Large intestine (tissue), 12 donors: ENCODE data around the gene EZH2. TPM values are rescaled to one million over a fixed set of nuclear protein-coding genes. Genes with fewer than 3 reads are reported as not detected.

Experiments used
- DNase-seq, 2 donors: peaks; one replicate each; pipeline versions ENCODE4 v3.0.0 to v3.0.0-alpha.2; 2013
- H3K27ac ChIP-seq: one replicate; pipeline ENCODE4 v1.5.1; 2013; ENCODE audit warnings: low read length
- H3K27me3 ChIP-seq: 2 replicates; pipeline ENCODE4 v1.6.1; 2013; ENCODE audit warnings: low read length; ENCODE audit not compliant: control insufficient read depth, insufficient read depth
- H3K36me3 ChIP-seq: 2 replicates; pipeline ENCODE4 v1.6.1; 2013; ENCODE audit warnings: low read length; ENCODE audit not compliant: control insufficient read depth, insufficient read depth
- H3K4me1 ChIP-seq: one replicate; pipeline ENCODE4 v1.6.1; 2013; ENCODE audit warnings: low read length; ENCODE audit not compliant: control insufficient read depth, insufficient read depth
- H3K4me3 ChIP-seq: one replicate; pipeline ENCODE4 v1.5.1; 2013; ENCODE audit warnings: low read length
- H3K9me3 ChIP-seq: one replicate; pipeline ENCODE4 v1.6.1; 2013; ENCODE audit warnings: mild to moderate bottlenecking, low read depth, low read length, moderate library complexity; ENCODE audit not compliant: control insufficient read depth
- WGBS: methylation state at CpG from one replicate; pipeline ENCODE4 v1.1.5; 2013; ENCODE audit warnings: low lambda C conversion rate; ENCODE audit not compliant: insufficient coverage; 5-methylcytosine and 5-hydroxymethylcytosine counted together
- long read RNA-seq, 11 donors: transcript quantifications; one replicate each; lab custom pipeline, GENCODE V29; 2026
- polyA plus RNA-seq: library from polyadenylated mRNA; unstranded; fragments of 120-200 nt; gene quantifications from one replicate; pipeline ENCODE4 v1.2.1, GENCODE V29; 2013

The EZH2 gene
- polyA plus RNA-seq = 20.1 TPM
- long read RNA-seq, donor 1, partial matches to known transcripts = 0 of 1 reads
- long read RNA-seq, donor 1, other reads (novel, unspliced or antisense) = 0 of 1 reads
- long read RNA-seq, donor 2, partial matches to known transcripts = 20 of 27 reads
- long read RNA-seq, donor 2, other reads (novel, unspliced or antisense) = 0 of 27 reads
- long read RNA-seq, donor 3, partial matches to known transcripts = 6 of 9 reads
- long read RNA-seq, donor 3, other reads (novel, unspliced or antisense) = 0 of 9 reads
- long read RNA-seq, donor 4 = 0 reads
- long read RNA-seq, donor 5, partial matches to known transcripts = 5 of 7 reads
- long read RNA-seq, donor 5, other reads (novel, unspliced or antisense) = 0 of 7 reads
- long read RNA-seq, donor 6, partial matches to known transcripts = 10 of 14 reads
- long read RNA-seq, donor 6, other reads (novel, unspliced or antisense) = 0 of 14 reads
- long read RNA-seq, donor 7, partial matches to known transcripts = 6 of 8 reads
- long read RNA-seq, donor 7, other reads (novel, unspliced or antisense) = 0 of 8 reads
- long read RNA-seq, donor 8, partial matches to known transcripts = 13 of 16 reads
- long read RNA-seq, donor 8, other reads (novel, unspliced or antisense) = 0 of 16 reads
- long read RNA-seq, donor 9, partial matches to known transcripts = 10 of 10 reads
- long read RNA-seq, donor 9, other reads (novel, unspliced or antisense) = 0 of 10 reads
- long read RNA-seq, donor 10, partial matches to known transcripts = 19 of 20 reads
- long read RNA-seq, donor 10, other reads (novel, unspliced or antisense) = 0 of 20 reads
- long read RNA-seq, donor 11, partial matches to known transcripts = 0 of 2 reads
- long read RNA-seq, donor 11, other reads (novel, unspliced or antisense) = 0 of 2 reads

DNA sequence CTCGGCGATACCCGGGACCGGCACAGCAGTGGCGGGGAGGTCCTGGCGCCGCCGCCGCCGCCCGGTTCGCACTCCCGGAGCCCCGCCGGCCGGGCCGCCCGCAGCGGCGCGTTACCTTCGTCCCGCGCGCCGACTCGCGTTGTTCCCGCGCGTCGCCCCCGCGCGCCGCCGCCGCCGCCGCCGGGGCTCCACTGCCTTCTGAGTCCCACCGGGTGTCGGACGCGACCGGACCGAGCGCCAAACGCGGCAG lies at the start of gene EZH2:
Gene EZH2 (minus strand): TSS at position 243 of the 250 bp plus-strand sequence. CDS start 36,993 bp downstream, outside the sequence.
- Histone ChIP-seq H3K27ac (peak within 1 kb of the TSS; percentile 94), H3K27me3 (no peaks in the 10 kb centered on the region), H3K36me3 (no peaks in the 10 kb centered on the region), H3K4me1 (peaks cover 2% of the 10 kb centered on the region), H3K9me3 (no peaks in the 10 kb centered on the region), H3K4me3 (peak within 1 kb of the TSS; percentile 79)
- no peak for DNase-seq
- WGBS = no CpG with 5 or more reads among the region's 50 CpGs

DNA sequence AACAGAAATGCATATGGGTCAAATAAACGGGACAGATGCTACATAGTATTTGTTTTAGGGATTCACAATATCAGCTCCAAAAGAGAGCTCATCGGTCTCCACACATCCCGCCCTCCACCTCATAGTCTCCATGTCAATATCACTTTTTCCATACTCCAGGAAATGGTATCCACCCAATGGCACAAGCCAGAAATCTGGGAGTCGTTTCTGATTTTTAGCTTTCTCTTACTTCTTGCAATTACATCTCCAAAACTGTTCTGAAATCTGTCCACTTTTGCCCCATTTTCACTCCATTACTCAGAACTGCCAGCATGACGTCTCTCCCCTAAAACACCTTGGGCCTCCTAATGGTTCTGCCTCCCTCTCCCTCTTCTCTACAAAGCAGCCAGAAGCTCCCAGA lies 47.4 kb upstream of the EZH2 start:
- 100% methylated on average over 1 of the region's 5 CpGs for whole genome bisulfite sequencing
- Histone ChIP-seq H3K36me3 (no peaks in the 10 kb centered on the region), H3K27ac (no peak overlapping the region), H3K4me3 (no peak overlapping the region), H3K9me3 (no peaks in the 10 kb centered on the region), H3K4me1 (no peaks in the 10 kb centered on the region), H3K27me3 (no peaks in the 10 kb centered on the region)
- no peak for DNase-seq

DNA sequence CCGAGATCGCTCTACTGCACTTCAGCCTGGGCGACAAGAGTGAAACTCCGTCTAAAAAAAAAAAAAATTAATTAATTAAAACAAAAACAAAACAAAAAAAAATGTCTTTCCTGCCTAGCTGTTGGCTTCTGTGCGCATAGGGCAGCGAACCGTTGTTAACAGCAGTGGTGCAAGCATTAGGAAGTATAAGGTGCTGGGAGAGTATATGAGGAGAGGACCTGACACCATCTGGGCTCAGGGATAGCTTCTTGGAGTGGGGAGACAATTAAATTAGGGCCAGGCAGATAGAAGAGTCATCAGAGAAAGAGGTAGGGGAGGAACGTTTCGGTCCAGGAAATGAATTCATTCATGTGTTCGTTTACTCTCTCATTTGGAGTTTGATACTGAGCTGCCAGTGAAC lies 46.2 kb upstream of the EZH2 start:
- H3K27ac ChIP-seq = no peak overlapping the region
- no peak for DNase-seq
- H3K36me3 ChIP-seq = no peaks in the 10 kb centered on the region
- H3K4me3 ChIP-seq = no peak overlapping the region
- H3K9me3 ChIP-seq = no peaks in the 10 kb centered on the region
- no CpG with 5 or more reads among the region's 10 CpGs for WGBS
- no peaks in the 10 kb centered on the region for H3K27me3 ChIP-seq
- no peaks in the 10 kb centered on the region for H3K4me1 ChIP-seq

DNA sequence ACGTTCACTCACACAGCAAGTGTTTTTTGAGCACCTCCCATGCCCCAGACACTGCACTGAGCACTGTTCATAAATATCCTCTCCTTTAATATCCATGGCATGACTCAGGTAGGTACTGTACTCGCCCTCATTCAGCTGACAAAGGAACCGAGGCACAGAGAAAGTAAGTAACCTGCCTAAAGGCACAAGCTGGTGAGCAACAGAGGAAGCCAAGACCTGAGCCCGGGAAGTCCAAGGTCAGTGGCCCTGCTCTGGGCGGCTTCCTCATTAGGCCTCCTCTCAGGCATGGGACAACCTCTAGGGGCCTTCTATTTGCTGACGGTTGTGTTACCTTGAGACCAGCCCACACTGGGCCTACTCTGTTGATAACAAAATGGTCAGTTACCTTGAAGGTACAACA lies 45.1 kb upstream of the EZH2 start:
- H3K9me3 ChIP-seq = no peaks in the 10 kb centered on the region
- DNase-seq = no peak
- no CpG with 5 or more reads among the region's 6 CpGs for WGBS
- no peaks in the 10 kb centered on the region for H3K27me3 ChIP-seq
- H3K4me1 ChIP-seq = no peaks in the 10 kb centered on the region
- H3K4me3 ChIP-seq = no peak overlapping the region
- no peaks in the 10 kb centered on the region for H3K36me3 ChIP-seq
- no peak overlapping the region for H3K27ac ChIP-seq

DNA sequence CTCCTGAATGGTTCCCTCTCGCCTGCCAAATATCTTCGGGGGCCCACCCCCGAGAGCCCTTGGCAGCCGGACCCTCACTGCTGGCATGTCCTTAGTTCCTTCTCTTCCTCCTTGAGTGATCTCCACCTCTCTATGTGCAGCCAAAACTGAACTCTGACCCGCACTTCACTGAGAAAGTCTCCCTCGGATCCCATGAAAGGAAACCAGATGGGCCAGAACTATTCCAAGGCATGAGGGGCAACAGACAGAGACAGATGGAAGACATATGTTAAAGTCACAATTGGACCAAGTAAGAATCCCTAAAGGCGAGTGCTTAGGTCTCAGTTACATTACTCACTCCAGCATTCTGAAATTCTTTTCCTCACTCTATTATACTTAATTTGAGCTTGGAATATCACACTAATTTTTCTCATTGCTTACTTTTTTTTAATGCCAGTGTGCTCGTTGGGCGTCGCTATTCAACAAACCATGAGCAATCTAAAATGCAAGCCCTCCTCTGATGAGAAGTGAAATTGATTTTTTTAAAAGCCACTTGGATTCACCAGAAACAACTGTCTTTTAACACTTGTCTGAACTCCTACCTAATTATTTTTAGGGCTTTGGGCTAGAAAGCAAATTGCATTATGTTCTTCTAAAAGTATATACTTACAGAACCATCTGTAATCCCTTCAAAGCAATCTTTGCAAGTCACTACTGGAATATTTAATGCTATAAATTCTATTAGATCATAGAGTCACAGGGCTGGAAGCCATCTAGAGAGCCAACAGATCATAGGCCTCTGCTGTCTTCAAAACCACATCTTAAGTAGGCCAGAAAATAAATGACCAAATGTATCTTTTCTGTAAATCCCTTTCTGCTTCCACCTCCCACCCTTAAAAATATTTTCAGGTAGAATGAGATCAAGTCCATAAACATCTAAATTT lies 43.3 kb upstream of the EZH2 start:
- Histone ChIP-seq H3K9me3 (no peaks in the 10 kb centered on the region), H3K27me3 (no peaks in the 10 kb centered on the region), H3K4me1 (no peaks in the 10 kb centered on the region), H3K4me3 (no peak overlapping the region), H3K27ac (no peak overlapping the region), H3K36me3 (no peaks in the 10 kb centered on the region)
- DNase-seq = peak in 1 of 2 donors; percentile 30
- no CpG with 5 or more reads among the region's 10 CpGs for WGBS

DNA sequence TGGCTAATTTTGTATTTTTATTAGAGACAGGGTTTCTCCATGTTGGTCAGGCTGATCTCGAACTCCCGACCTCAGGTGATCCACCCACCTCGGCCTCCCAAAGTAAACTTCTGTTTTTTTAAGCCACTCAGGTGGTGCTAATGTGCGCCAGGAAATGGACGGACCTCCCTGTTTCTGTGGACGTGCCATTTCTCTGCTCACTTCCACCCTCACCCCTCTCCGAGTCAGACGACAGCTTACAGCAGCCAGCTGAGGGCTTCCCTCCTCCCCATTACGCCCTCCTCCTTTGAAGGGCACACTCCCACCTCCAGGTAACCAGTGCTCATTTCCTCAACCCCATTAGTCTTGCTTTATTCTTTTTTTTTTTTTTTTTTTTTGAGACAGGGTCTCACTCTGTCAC lies 41.7 kb upstream of the EZH2 start:
- WGBS = no CpG with 5 or more reads among the region's 9 CpGs
- H3K9me3 ChIP-seq = no peaks in the 10 kb centered on the region
- no peaks in the 10 kb centered on the region for H3K36me3 ChIP-seq
- H3K27me3 ChIP-seq = no peaks in the 10 kb centered on the region
- no peak overlapping the region for H3K4me3 ChIP-seq
- no peak overlapping the region for H3K27ac ChIP-seq
- H3K4me1 ChIP-seq = no peaks in the 10 kb centered on the region
- DNase-seq = no peak

DNA sequence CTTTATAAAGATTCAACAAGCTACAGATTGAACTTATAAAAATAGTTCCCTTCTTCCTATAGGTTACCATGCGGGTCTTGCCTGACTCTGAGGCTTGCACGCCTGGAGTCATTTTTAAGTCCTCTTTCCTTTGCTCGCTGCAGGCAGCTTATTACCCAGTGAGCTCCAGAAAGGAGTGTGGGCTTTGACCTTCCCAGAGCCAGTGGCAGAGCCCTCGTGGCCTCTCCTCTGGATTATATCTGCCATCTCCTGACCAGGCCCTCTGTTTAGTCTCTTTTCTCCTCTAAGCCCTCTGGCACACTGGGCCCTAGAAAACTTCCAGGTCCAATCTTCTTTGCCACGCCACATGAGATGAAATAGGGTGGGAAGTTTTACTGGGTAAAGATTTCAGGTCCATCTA lies 39.9 kb upstream of the EZH2 start:
- no peaks in the 10 kb centered on the region for H3K9me3 ChIP-seq
- no peaks in the 10 kb centered on the region for H3K4me1 ChIP-seq
- DNase-seq = no peak
- WGBS = no CpG with 5 or more reads among the region's 5 CpGs
- no peak overlapping the region for H3K27ac ChIP-seq
- H3K4me3 ChIP-seq = no peak overlapping the region
- H3K36me3 ChIP-seq = no peaks in the 10 kb centered on the region
- H3K27me3 ChIP-seq = no peaks in the 10 kb centered on the region

DNA sequence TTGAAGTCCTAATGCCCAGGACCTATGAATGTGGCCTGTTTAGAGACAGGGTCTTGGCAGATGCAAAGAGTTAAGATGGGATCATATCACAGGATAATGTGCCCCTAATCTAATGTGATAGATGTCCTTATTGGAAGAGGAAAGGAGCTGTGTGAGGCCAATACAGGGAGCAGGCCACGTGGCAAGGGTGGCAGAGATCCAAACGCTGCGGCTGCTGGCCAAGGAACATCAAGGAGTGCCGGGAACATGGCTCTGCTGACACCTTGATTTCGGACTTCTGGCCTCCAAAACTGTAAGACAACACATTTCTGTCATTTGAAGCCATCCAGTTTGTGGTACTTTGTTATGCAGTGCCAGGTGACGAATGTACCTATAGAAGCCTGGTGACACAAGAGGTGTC lies 37.7 kb upstream of the EZH2 start:
- H3K4me3 ChIP-seq = no peak overlapping the region
- H3K27ac ChIP-seq = no peak overlapping the region
- no peaks in the 10 kb centered on the region for H3K4me1 ChIP-seq
- WGBS = 80% methylated on average over 1 of the region's 6 CpGs
- DNase-seq = no peak
- H3K36me3 ChIP-seq = no peaks in the 10 kb centered on the region
- no peaks in the 10 kb centered on the region for H3K9me3 ChIP-seq
- no peaks in the 10 kb centered on the region for H3K27me3 ChIP-seq

DNA sequence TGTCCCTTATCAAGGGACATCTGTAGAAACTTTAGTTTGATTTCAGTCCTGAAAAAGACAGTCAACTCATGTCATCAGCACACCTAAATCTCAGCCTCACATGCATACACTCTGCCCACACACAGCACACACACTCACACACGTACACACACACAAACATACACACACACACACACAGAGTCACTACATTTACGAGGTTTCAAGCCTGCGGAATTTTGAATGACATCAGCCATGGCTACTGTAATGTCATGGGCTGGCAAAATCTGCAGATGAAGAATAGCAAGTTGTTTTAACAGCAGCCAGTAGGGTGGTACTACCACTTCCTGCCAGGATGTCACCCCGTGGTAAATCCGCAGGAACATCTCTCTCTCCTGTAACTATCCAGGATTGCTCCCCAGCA lies 37.1 kb upstream of the EZH2 start:
- no peak for DNase-seq
- H3K4me3 ChIP-seq = no peak overlapping the region
- WGBS = no CpG with 5 or more reads among the region's 5 CpGs
- no peaks in the 10 kb centered on the region for H3K4me1 ChIP-seq
- H3K9me3 ChIP-seq = no peaks in the 10 kb centered on the region
- no peaks in the 10 kb centered on the region for H3K36me3 ChIP-seq
- H3K27me3 ChIP-seq = no peaks in the 10 kb centered on the region
- no peak overlapping the region for H3K27ac ChIP-seq

DNA sequence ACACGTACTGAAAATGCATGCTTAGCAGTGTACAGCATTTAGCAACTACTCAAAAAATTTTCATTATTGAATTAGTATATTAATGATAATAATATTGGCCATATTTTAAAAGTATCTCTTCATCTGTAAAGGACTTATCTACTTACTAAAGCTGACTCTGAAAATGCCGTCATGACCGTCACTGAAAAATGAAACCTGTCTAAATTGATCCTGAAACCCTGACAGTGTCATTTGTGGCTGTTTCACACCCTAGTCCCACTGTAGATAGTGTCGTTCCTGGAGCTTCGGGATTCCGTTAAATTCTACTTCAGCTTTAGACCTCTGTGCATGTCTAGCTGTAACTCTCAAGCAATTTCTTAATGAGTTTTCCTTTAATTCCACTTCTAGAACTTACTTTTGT lies 35.8 kb upstream of the EZH2 start:
- Histone ChIP-seq H3K27me3 (no peaks in the 10 kb centered on the region), H3K9me3 (no peaks in the 10 kb centered on the region), H3K36me3 (no peaks in the 10 kb centered on the region), H3K4me3 (no peak overlapping the region), H3K27ac (no peak overlapping the region), H3K4me1 (no peaks in the 10 kb centered on the region)
- WGBS = 88% methylated on average over 3 of the region's 6 CpGs
- DNase-seq = no peak
